Keratinocyte (primary cell): ENCODE measurements around the gene RIN3. TPM values are rescaled to one million over a fixed set of nuclear protein-coding genes. Genes with fewer than 3 reads are reported as not detected.

Experiments used
- DNase-seq: peaks from one replicate; pipeline ENCODE4 v3.0.0-alpha.2; 2011; ENCODE audit warnings: low read depth, missing footprints, low spot score
- FAIRE-seq: peaks from 2 replicates; lab custom pipeline; 2011; peaks lifted over from hg19 to GRCh38; lab: Jason Lieb, UNC
- H2AFZ ChIP-seq: 2 replicates; pipeline ENCODE4 v1.6.0; 2012; ENCODE audit warnings: low read length, control low read depth, inconsistent platforms; ENCODE audit not compliant: control insufficient read depth
- H3K27ac ChIP-seq: 2 replicates; pipeline ENCODE4 v1.5.1; 2011; ENCODE audit warnings: low read length; ENCODE audit not compliant: control insufficient read depth, insufficient read depth
- H3K27me3 ChIP-seq: 3 replicates; pipeline ENCODE4 v1.6.0; 2011; ENCODE audit warnings: low read length; ENCODE audit not compliant: control insufficient read depth, insufficient read depth; ENCODE audit errors: extremely low read depth
- H3K36me3 ChIP-seq, 2 experiments: 2 replicates in 1 of 2; 3 replicates in 1 of 2; pipeline ENCODE4 v1.5.1; 2011; ENCODE audit warnings: low read length in 2 of 2, mild to moderate bottlenecking in 1 of 2; ENCODE audit not compliant: control insufficient read depth in 2 of 2, insufficient read depth in 2 of 2; ENCODE audit errors: extremely low read depth in 1 of 2
- H3K4me1 ChIP-seq: 3 replicates; pipeline ENCODE4 v1.5.1; 2011; ENCODE audit warnings: low read length; ENCODE audit not compliant: control insufficient read depth, insufficient read depth; ENCODE audit errors: extremely low read depth
- H3K4me2 ChIP-seq: 3 replicates; pipeline ENCODE4 v1.6.0; 2011; ENCODE audit warnings: low read depth, low read length; ENCODE audit not compliant: control insufficient read depth, insufficient read depth; ENCODE audit errors: extremely low read depth
- H3K4me3 ChIP-seq, 3 experiments: fragments of 200-600 bp in 1 of 3; sonication (generic) in 1 of 3; 2 replicates in 2 of 3; 3 replicates in 1 of 3; pipeline ENCODE4 v1.5.1; 2011 to 2016; ENCODE audit warnings: low read length in 3 of 3, mild to moderate bottlenecking in 3 of 3, control low read depth in 2 of 3, inconsistent platforms in 1 of 3, low read depth in 1 of 3, mixed read lengths in 1 of 3, mixed run types in 1 of 3, moderate library complexity in 1 of 3; ENCODE audit not compliant: control insufficient read depth in 2 of 3, insufficient read depth in 2 of 3; ENCODE audit errors: extremely low read depth in 1 of 3
- H3K79me2 ChIP-seq: 2 replicates; pipeline ENCODE4 v1.6.0; 2012; ENCODE audit warnings: low read length; ENCODE audit not compliant: control insufficient read depth, insufficient read depth
- H3K9ac ChIP-seq: 3 replicates; pipeline ENCODE4 v1.6.0; 2011; ENCODE audit warnings: low read length; ENCODE audit not compliant: control insufficient read depth, insufficient read depth; ENCODE audit errors: extremely low read depth
- H3K9me1 ChIP-seq: 3 replicates; pipeline ENCODE4 v1.6.0; 2011; ENCODE audit warnings: low read length; ENCODE audit not compliant: control insufficient read depth, insufficient read depth; ENCODE audit errors: extremely low read depth
- H3K9me3 ChIP-seq: 2 replicates; pipeline ENCODE4 v1.5.1; 2012; ENCODE audit warnings: low read depth, low read length; ENCODE audit not compliant: control insufficient read depth
- H4K20me1 ChIP-seq: 3 replicates; pipeline ENCODE4 v1.6.0; 2011; ENCODE audit warnings: low read length; ENCODE audit not compliant: control insufficient read depth, insufficient read depth; ENCODE audit errors: extremely low read depth
- EZH2 ChIP-seq: IDR thresholded peaks from one replicate; pipeline ENCODE4 v1.6.1; 2012; ENCODE audit warnings: inconsistent platforms, mild to moderate bottlenecking, low read length, moderate library complexity
- dilution Hi-C: fragments of 300-500 bp; cut with MboI; formaldehyde crosslinking; loops from one replicate; pipeline ENCODE4 v1.7.0; 2020; ENCODE audit warnings: low sequenced_read_pairs; ENCODE audit not compliant: extremely low pct_ligation_motif_present
- polyA plus RNA-seq, 5 experiments: library from polyadenylated mRNA; depleted of rRNA in 3 of 5; stranded (reverse) in 3 of 5; stranded (forward) in 1 of 5; unstranded in 1 of 5; fragments of >200 nt; gene quantifications; 1 replicate in 1 of 5; 2 replicates in 3 of 5; 3 replicates in 1 of 5; pipeline versions ENCODE4 v1.2.1 to v1.2.3, GENCODE V29; 2011 to 2012; ENCODE audit warnings: missing spikeins in 2 of 5, low read depth in 1 of 5, low replicate concordance in 1 of 5
- TF ChIP-seq, protein P1 (sequence below), 3 experiments: IDR thresholded peaks in 1 of 3; conservative IDR thresholded peaks in 1 of 3; optimal IDR thresholded peaks in 1 of 3; 2 replicates in 2 of 3; 3 replicates in 1 of 3; pipeline versions ENCODE3 to v1.5.1; 2011; ENCODE audit warnings: low read length in 3 of 3, mild to moderate bottlenecking in 3 of 3, moderate library complexity in 2 of 3, control low read depth in 1 of 3, inconsistent platforms in 1 of 3; ENCODE audit not compliant: insufficient read depth in 2 of 3; ENCODE audit errors: extremely low read depth in 1 of 3

RIN3 gene
- polyA plus RNA-seq, 1 donor (not counting 4 experiments of a cell fraction or from before 2014, with no cell fraction given): 1.2 TPM

- Histone ChIP-seq H3K9ac (no peak overlapping the region), H3K27me3 (no peaks in the 10 kb centered on the region), H3K4me3 (no peak overlapping the region), H3K79me2 (no peaks in the 10 kb centered on the region), H4K20me1 (no peaks in the 10 kb centered on the region), H3K4me1 (peaks cover 5% of the 10 kb centered on the region), H3K27ac (no peak overlapping the region), H3K9me3 (no peaks in the 10 kb centered on the region), H3K4me2 (no peak overlapping the region), H3K36me3 (no peaks in the 10 kb centered on the region), H2AFZ (no peak overlapping the region), H3K9me1 (no peaks in the 10 kb centered on the region)
- FAIRE-seq: no peak
- dilution Hi-C loops: no loop called here
- no peak for DNase-seq
- no peak for TF ChIP-seq EZH2
- TF ChIP-seq, protein P1, sequence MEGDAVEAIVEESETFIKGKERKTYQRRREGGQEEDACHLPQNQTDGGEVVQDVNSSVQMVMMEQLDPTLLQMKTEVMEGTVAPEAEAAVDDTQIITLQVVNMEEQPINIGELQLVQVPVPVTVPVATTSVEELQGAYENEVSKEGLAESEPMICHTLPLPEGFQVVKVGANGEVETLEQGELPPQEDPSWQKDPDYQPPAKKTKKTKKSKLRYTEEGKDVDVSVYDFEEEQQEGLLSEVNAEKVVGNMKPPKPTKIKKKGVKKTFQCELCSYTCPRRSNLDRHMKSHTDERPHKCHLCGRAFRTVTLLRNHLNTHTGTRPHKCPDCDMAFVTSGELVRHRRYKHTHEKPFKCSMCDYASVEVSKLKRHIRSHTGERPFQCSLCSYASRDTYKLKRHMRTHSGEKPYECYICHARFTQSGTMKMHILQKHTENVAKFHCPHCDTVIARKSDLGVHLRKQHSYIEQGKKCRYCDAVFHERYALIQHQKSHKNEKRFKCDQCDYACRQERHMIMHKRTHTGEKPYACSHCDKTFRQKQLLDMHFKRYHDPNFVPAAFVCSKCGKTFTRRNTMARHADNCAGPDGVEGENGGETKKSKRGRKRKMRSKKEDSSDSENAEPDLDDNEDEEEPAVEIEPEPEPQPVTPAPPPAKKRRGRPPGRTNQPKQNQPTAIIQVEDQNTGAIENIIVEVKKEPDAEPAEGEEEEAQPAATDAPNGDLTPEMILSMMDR (optimal IDR thresholded peaks at IDR 0.05 in 1 of 3, IDR thresholded peaks at IDR 0.05 in 1 of 3, conservative IDR thresholded peaks at IDR 0.05 in 1 of 3; ENCODE audit: extremely low read depth in 1 of 3, insufficient read depth in 2 of 3, low read length in 3 of 3): no peak
Measured at GRCh38 chr14:92677087-92677668, 163.6 kb downstream of the RIN3 start.

GRCh38 chr14:92677955-92678354, 164.4 kb downstream of the RIN3 start:
- Histone ChIP-seq H3K79me2 (no peaks in the 10 kb centered on the region), H3K9me1 (no peaks in the 10 kb centered on the region), H3K27ac (no peak overlapping the region), H3K27me3 (no peaks in the 10 kb centered on the region), H3K36me3 (no peaks in the 10 kb centered on the region), H3K9ac (no peak overlapping the region), H3K4me1 (peaks cover 5% of the 10 kb centered on the region), H3K9me3 (no peaks in the 10 kb centered on the region), H3K4me3 (no peak overlapping the region), H2AFZ (no peak overlapping the region), H3K4me2 (no peak overlapping the region), H4K20me1 (no peaks in the 10 kb centered on the region)
- dilution Hi-C loops: no loop called here
- DNase-seq (no peak), FAIRE-seq (no peak)
- TF ChIP-seq EZH2: no peak
- TF ChIP-seq, protein P1 (optimal IDR thresholded peaks at IDR 0.05 in 1 of 3, IDR thresholded peaks at IDR 0.05 in 1 of 3, conservative IDR thresholded peaks at IDR 0.05 in 1 of 3; ENCODE audit: extremely low read depth in 1 of 3, insufficient read depth in 2 of 3, low read length in 3 of 3): no peak
